Measurements from ENCODE around the gene NFIC. TPM values are rescaled to one million over a fixed set of nuclear protein-coding genes. Genes with fewer than 3 reads are reported as not detected.
"Not testable (repeated sequence)": the region's sequence is repeated elsewhere in the genome, so short reads cannot be mapped to it uniquely, and the experiment has no call there.

NFIC gene
- total RNA-seq, 4 donors from 2014 or later = 34.7 to 191 (median 64.9) TPM

- H3K4me1 ChIP-seq = peaks cover 0 to 24% (median 0%) of the 10 kb centered on the region in 4 donors
- H3K36me3 ChIP-seq = peaks cover 0 to 49% (median 0%) of the 10 kb centered on the region in 3 donors
- DNase-seq = no peak
- H3K4me3 ChIP-seq = no peak overlapping the region
- H3K27ac ChIP-seq = peak overlapping the region in 1 of 4 donors; percentile 5
- no peaks in the 10 kb centered on the region for H3K9me3 ChIP-seq
- TF ChIP-seq CTCF (IDR thresholded peaks at IDR 0.05) (no peak), POLR2A (IDR thresholded peaks at IDR 0.05) (no peak)
- H3K27me3 ChIP-seq = no peaks in the 10 kb centered on the region
Observed at GRCh38 chr19:3444695-3445234, 78.4 kb downstream of the NFIC start.

- not testable (repeated sequence) for H3K27ac ChIP-seq, H3K9me3 ChIP-seq, H3K27me3 ChIP-seq, H3K4me3 ChIP-seq, DNase-seq
- Histone ChIP-seq H3K36me3 (peaks cover 0 to 45% (median 0%) of the 10 kb centered on the region in 3 donors), H3K4me1 (peaks cover 0 to 19% (median 0%) of the 10 kb centered on the region in 4 donors)
Observed at GRCh38 chr19:3446657-3447056, 80.3 kb downstream of the NFIC start.

- Histone ChIP-seq H3K4me1 (peaks cover 0 to 13% (median 0%) of the 10 kb centered on the region in 4 donors), H3K27ac (peak overlapping the region in 1 of 4 donors; percentile 19), H3K4me3 (no peak overlapping the region), H3K36me3 (peaks cover 0 to 63% (median 0%) of the 10 kb centered on the region in 3 donors), H3K27me3 (no peaks in the 10 kb centered on the region), H3K9me3 (no peaks in the 10 kb centered on the region)
- no peak for DNase-seq
- TF ChIP-seq POLR2A (IDR thresholded peaks at IDR 0.05) = no peak
- no peak for TF ChIP-seq CTCF (IDR thresholded peaks at IDR 0.05)
Observed at GRCh38 chr19:3448616-3449334, 82.4 kb downstream of the NFIC start.

- H3K36me3 ChIP-seq = peaks cover 0 to 68% (median 0%) of the 10 kb centered on the region in 3 donors
- no peaks in the 10 kb centered on the region for H3K4me1 ChIP-seq
- H3K4me3 ChIP-seq = no peak overlapping the region
- H3K27ac ChIP-seq = peak overlapping the region in 3 of 4 donors; percentile 27 to 84 (median 59)
- no peaks in the 10 kb centered on the region for H3K9me3 ChIP-seq
- peak in 1 of 3 donors; percentile 71 for DNase-seq
- H3K27me3 ChIP-seq = no peaks in the 10 kb centered on the region
- TF ChIP-seq POLR2A (IDR thresholded peaks at IDR 0.05) = no peak
- no peak for TF ChIP-seq CTCF (IDR thresholded peaks at IDR 0.05)
Observed at GRCh38 chr19:3450796-3451411, 84.5 kb downstream of the NFIC start.

GRCh38 chr19:3451451-3451866 is 85.1 kb downstream of the NFIC start:
- H3K4me1 ChIP-seq = peaks cover 0 to 2% (median 0%) of the 10 kb centered on the region in 4 donors
- H3K27ac ChIP-seq = peak overlapping the region in 3 of 4 donors; percentile 27 to 84 (median 59)
- TF ChIP-seq CTCF (IDR thresholded peaks at IDR 0.05) (no peak), POLR2A (IDR thresholded peaks at IDR 0.05) (no peak)
- H3K27me3 ChIP-seq = no peaks in the 10 kb centered on the region
- DNase-seq = no peak
- H3K4me3 ChIP-seq = no peak overlapping the region
- H3K36me3 ChIP-seq = peaks cover 0 to 69% (median 0%) of the 10 kb centered on the region in 3 donors
- H3K9me3 ChIP-seq = no peaks in the 10 kb centered on the region

Data from Peyer's patch (tissue), 4 donors.